ENCODE measurements around the gene IGSF21. TPM values are rescaled to one million over a fixed set of nuclear protein-coding genes. Genes with fewer than 3 reads are reported as not detected.

IGSF21 gene
- total RNA-seq = not detected in 2 replicates

GRCh38 chr1:18107369-18108298 is at the start of gene IGSF21:
TSS of gene IGSF21 (plus strand) at chr1:18107798. CDS start at chr1:18108129, 331 bp downstream.

Measured in smooth muscle cell of the pulmonary artery (primary cell).